Tibial nerve (tissue), 4 donors: ENCODE measurements around the gene THSD1. TPM values are rescaled to one million over a fixed set of nuclear protein-coding genes. Genes with fewer than 3 reads are reported as not detected.

ENCODE experiments used
- DNase-seq, 2 donors: peaks; one replicate each; pipeline ENCODE4 v3.0.0-alpha.2; 2019; ENCODE audit warnings: low spot score in 2 of 2
- H3K27ac ChIP-seq, 4 donors: fragments of 200-600 bp; sonication (generic) in 3 of 4; one replicate each; pipeline ENCODE4 v1.5.1; 2017 to 2019; ENCODE audit warnings: mild to moderate bottlenecking in 1 of 4
- H3K27me3 ChIP-seq, 2 donors: fragments of 200-600 bp; sonication (generic) in 1 of 2; one replicate each; pipeline versions ENCODE4 v1.5.1 to v1.6.0; 2017 to 2019
- H3K36me3 ChIP-seq, 3 donors: fragments of 200-600 bp; sonication (generic); one replicate each; pipeline ENCODE4 v1.5.1; 2018 to 2019
- H3K4me1 ChIP-seq, 4 donors: fragments of 200-600 bp; sonication (generic) in 3 of 4; one replicate each; pipeline ENCODE4 v1.5.1; 2017 to 2019
- H3K4me3 ChIP-seq, 4 donors: fragments of 200-600 bp; sonication (generic) in 3 of 4; one replicate each; pipeline ENCODE4 v1.5.1; 2017 to 2019; ENCODE audit warnings: mild to moderate bottlenecking in 1 of 4, moderate library complexity in 1 of 4
- H3K9me3 ChIP-seq, 4 donors: fragments of 200-600 bp; sonication (generic) in 3 of 4; one replicate each; pipeline ENCODE4 v1.5.1; 2017 to 2019
- CTCF ChIP-seq, 5 experiments: fragments of 200-600 bp in 3 of 5; fragments of 450-650 bp in 2 of 5; sonication (generic) in 3 of 5; IDR thresholded peaks; one replicate each; pipeline ENCODE4 v1.5.1; 2016 to 2019; ENCODE audit warnings: antibody characterized with exemption in 5 of 5, mild to moderate bottlenecking in 3 of 5, moderate library complexity in 2 of 5
- EP300 ChIP-seq, 2 donors: sonication (generic); formaldehyde crosslinking; IDR thresholded peaks; one replicate each; pipeline ENCODE4 v1.6.1; 2017; ENCODE audit warnings: antibody characterized with exemption in 2 of 2, mild to moderate bottlenecking in 1 of 2
- POLR2A ChIP-seq, 2 donors: fragments of 450-650 bp; IDR thresholded peaks; one replicate each; pipeline ENCODE4 v1.6.1; 2017; ENCODE audit warnings: antibody characterized with exemption in 2 of 2, mild to moderate bottlenecking in 2 of 2, moderate library complexity in 2 of 2
- WGBS, 2 donors: methylation state at CpG; one replicate each; pipeline ENCODE4 v1.1.5; 2018; 5-methylcytosine and 5-hydroxymethylcytosine counted together
- total RNA-seq, 4 donors: library from RNA; depleted of rRNA; stranded (reverse); fragments of >200 nt; gene quantifications; one replicate each; pipeline ENCODE4 v1.1.0, GENCODE V29; 2016

THSD1 gene
- 10 to 100 TPM in 1 of 4 donors, 1 to 10 TPM in 3; 6.1 to 10.5 (median 7.8) TPM for total RNA-seq

- TF ChIP-seq EP300 (IDR thresholded peaks at IDR 0.05) (peak in 1 of 2 donors; percentile 54), POLR2A (IDR thresholded peaks at IDR 0.05) (no peak)
- DNase-seq: peak; percentile 27 to 51
- Histone ChIP-seq H3K4me1 (peaks cover 0 to 22% (median 10%) of the 10 kb centered on the region in 4 donors), H3K9me3 (no peaks in the 10 kb centered on the region), H3K36me3 (peaks cover 0 to 24% (median 0%) of the 10 kb centered on the region in 3 donors), H3K27ac (peak within 1 kb of the TSS in 2 of 4 donors; percentile 36 to 69), H3K27me3 (no peaks in the 10 kb centered on the region), H3K4me3 (peak within 1 kb of the TSS; percentile 35 to 64 (median 48))
- WGBS, 2 donors: 1 to 2% methylated on average over 36 to 43 of the region's 68 CpGs
These were observed at the start of gene THSD1 for GRCh38 chr13:52405767-52406494. Gene THSD1 (minus strand): TSS chr13:52406172. CDS start chr13:52402600, 3,572 bp downstream.

- Histone ChIP-seq H3K27me3 (no peaks in the 10 kb centered on the region), H3K36me3 (peaks cover 0 to 20% (median 0%) of the 10 kb centered on the region in 3 donors), H3K9me3 (no peaks in the 10 kb centered on the region), H3K27ac (peak overlapping the region; percentile 71 to 90 (median 90)), H3K4me3 (peak overlapping the region; percentile 52 to 81 (median 65)), H3K4me1 (peaks cover 0 to 22% (median 2%) of the 10 kb centered on the region in 4 donors)
- DNase-seq: peak in 1 of 2 donors; percentile 15
- WGBS, 2 donors: 1% methylated on average over 32 to 33 of the region's 37 CpGs
- no peak for TF ChIP-seq EP300 (IDR thresholded peaks at IDR 0.05)
- no peak for TF ChIP-seq POLR2A (IDR thresholded peaks at IDR 0.05)
- no peak for TF ChIP-seq CTCF (IDR thresholded peaks at IDR 0.05)
These were observed 49.7 kb upstream of the THSD1 start for GRCh38 chr13:52455677-52456041.

GRCh38 chr13:52454820-52455676, 49.1 kb upstream of the THSD1 start, which contains the start of gene CKAP2:
Gene CKAP2 (plus strand): TSS chr13:52455478. CDS start chr13:52455557, 79 bp downstream.
- 0 to 1% methylated on average over 27 to 39 of the region's 56 CpGs for WGBS, 2 donors
- H3K27me3 ChIP-seq: no peaks in the 10 kb centered on the region
- peak; percentile 88 to 89 for DNase-seq
- H3K4me1 ChIP-seq: peaks cover 0 to 23% (median 2%) of the 10 kb centered on the region in 4 donors
- H3K27ac ChIP-seq: peak within 1 kb of the TSS; percentile 71 to 90 (median 90)
- peak within 1 kb of the TSS; percentile 52 to 81 (median 65) for H3K4me3 ChIP-seq
- peaks cover 0 to 20% (median 0%) of the 10 kb centered on the region in 3 donors for H3K36me3 ChIP-seq
- TF ChIP-seq CTCF (IDR thresholded peaks at IDR 0.05) (peak in 1 of 5 experiments; percentile 14), EP300 (IDR thresholded peaks at IDR 0.05) (peak in 1 of 2 donors; percentile 85), POLR2A (IDR thresholded peaks at IDR 0.05) (peak; percentile 38 to 78)
- H3K9me3 ChIP-seq: no peaks in the 10 kb centered on the region

GRCh38 chr13:52454459-52454819, 48.5 kb upstream of the THSD1 start:
- Histone ChIP-seq H3K4me1 (peaks cover 0 to 25% (median 3%) of the 10 kb centered on the region in 4 donors), H3K36me3 (peaks cover 0 to 15% (median 0%) of the 10 kb centered on the region in 3 donors), H3K27me3 (no peaks in the 10 kb centered on the region), H3K27ac (peak overlapping the region; percentile 71 to 90 (median 90)), H3K4me3 (peak overlapping the region; percentile 52 to 81 (median 65)), H3K9me3 (no peaks in the 10 kb centered on the region)
- TF ChIP-seq EP300 (IDR thresholded peaks at IDR 0.05): no peak
- TF ChIP-seq POLR2A (IDR thresholded peaks at IDR 0.05): no peak
- TF ChIP-seq CTCF (IDR thresholded peaks at IDR 0.05): no peak
- WGBS, 2 donors: 12 to 16% methylated on average over 8 of the region's 8 CpGs
- DNase-seq: no peak

- no peak overlapping the region for H3K27ac ChIP-seq
- H3K27me3 ChIP-seq: no peaks in the 10 kb centered on the region
- TF ChIP-seq POLR2A (IDR thresholded peaks at IDR 0.05): no peak
- no peak for TF ChIP-seq EP300 (IDR thresholded peaks at IDR 0.05)
- TF ChIP-seq CTCF (IDR thresholded peaks at IDR 0.05): no peak
- no peaks in the 10 kb centered on the region for H3K9me3 ChIP-seq
- 61 to 74% methylated on average over 2 of the region's 2 CpGs for WGBS, 2 donors
- H3K4me1 ChIP-seq: peaks cover 0 to 45% (median 16%) of the 10 kb centered on the region in 4 donors
- H3K36me3 ChIP-seq: peaks cover 0 to 4% (median 0%) of the 10 kb centered on the region in 3 donors
- DNase-seq: no peak
- no peak overlapping the region for H3K4me3 ChIP-seq
These were observed 46.5 kb upstream of the THSD1 start for GRCh38 chr13:52452470-52452869.
